Activated CD8-positive, alpha-beta memory T cell treated with anti-CD3 and anti-CD28 coated beads, Interleukin-2, amount 10 ng/mL, durations not matched to agents 7 days and 5 days (primary cell): ENCODE data around the gene FLT1. TPM values are rescaled to one million over a fixed set of nuclear protein-coding genes. Genes with fewer than 3 reads are reported as not detected.

Experiments
- ATAC-seq: fragments of 150-1000 bp; cut with Tn5 transposase; one replicate; pipeline ENCODE4 v1.10.0; 2021; ENCODE audit warnings: moderate library complexity
- CTCF ChIA-PET: fragments of 350-600 bp; sonication (Branson Sonifier 250); formaldehyde crosslinking; loops from one replicate; lab custom pipeline; 2021; ENCODE audit warnings: antibody characterized with exemption; lab: Charles Lee
- DNase-seq: peaks from one replicate; pipeline ENCODE4 v3.0.0-alpha.2; 2020
- H3K27ac Mint-ChIP-seq: one replicate; pipeline ENCODE4 v1.8.0; 2021; ENCODE audit warnings: mild to moderate bottlenecking, mixed read lengths
- H3K27me3 Mint-ChIP-seq: one replicate; pipeline ENCODE4 v1.8.0; 2021; ENCODE audit warnings: mixed read lengths
- H3K36me3 Mint-ChIP-seq: one replicate; pipeline ENCODE4 v1.8.0; 2021; ENCODE audit warnings: mild to moderate bottlenecking, mixed read lengths
- H3K4me1 Mint-ChIP-seq: one replicate; pipeline ENCODE4 v1.8.0; 2021; ENCODE audit warnings: mixed read lengths
- H3K4me3 Mint-ChIP-seq: one replicate; pipeline ENCODE4 v1.8.0; 2021; ENCODE audit warnings: mild to moderate bottlenecking, moderate library complexity, mixed read lengths
- H3K9me3 Mint-ChIP-seq: one replicate; pipeline ENCODE4 v1.8.0; 2022; ENCODE audit warnings: low read depth, mixed read lengths
- total RNA-seq, 2 experiments: library from RNA; stranded (reverse); gene quantifications; one replicate each; pipeline ENCODE4 v1.2.3, GENCODE V29; 2021

The FLT1 gene
- total RNA-seq, 2 experiments from 2014 or later = 0.44 to 1.4 TPM

GRCh38 chr13:28489524-28489931 is 5.4 kb downstream of the FLT1 start:
- no peak for ATAC-seq
- H3K4me3 Mint-ChIP-seq = no peak overlapping the region
- CTCF ChIA-PET = no interaction called here

GRCh38 chr13:28488376-28489005 is 6.4 kb downstream of the FLT1 start:
- CTCF ChIA-PET = no interaction called here
- no peak overlapping the region for H3K27ac Mint-ChIP-seq
- no peak overlapping the region for H3K4me3 Mint-ChIP-seq
- peaks cover 48% of the 10 kb centered on the region for H3K27me3 Mint-ChIP-seq
- DNase-seq (no peak), ATAC-seq (no peak)
- H3K9me3 Mint-ChIP-seq = no peaks in the 10 kb centered on the region
- peaks cover 11% of the 10 kb centered on the region for H3K4me1 Mint-ChIP-seq
- H3K36me3 Mint-ChIP-seq = no peaks in the 10 kb centered on the region

More at GRCh38 chr13:28489524-28489931, 5.4 kb downstream of the FLT1 start:
- no peak overlapping the region for H3K27ac Mint-ChIP-seq
- no peaks in the 10 kb centered on the region for H3K9me3 Mint-ChIP-seq
- H3K4me1 Mint-ChIP-seq = peaks cover 11% of the 10 kb centered on the region
- H3K27me3 Mint-ChIP-seq = peaks cover 48% of the 10 kb centered on the region
- no peak for DNase-seq
- H3K36me3 Mint-ChIP-seq = no peaks in the 10 kb centered on the region

GRCh38 chr13:28485996-28486543 is 8.9 kb downstream of the FLT1 start:
- ATAC-seq (no peak), DNase-seq (no peak)
- Mint-ChIP-seq H3K27ac (no peak overlapping the region), H3K4me1 (no peaks in the 10 kb centered on the region), H3K36me3 (no peaks in the 10 kb centered on the region), H3K4me3 (no peak overlapping the region), H3K27me3 (peaks cover 46% of the 10 kb centered on the region), H3K9me3 (no peaks in the 10 kb centered on the region)
- CTCF ChIA-PET = no interaction called here

- no peak for DNase-seq
Observed at GRCh38 chr13:28485551-28485950, 9.4 kb downstream of the FLT1 start.

GRCh38 chr13:28485097-28485496 is 9.8 kb downstream of the FLT1 start:
- CTCF ChIA-PET = no interaction called here
- H3K9me3 Mint-ChIP-seq = no peaks in the 10 kb centered on the region
- peaks cover 43% of the 10 kb centered on the region for H3K27me3 Mint-ChIP-seq
- H3K27ac Mint-ChIP-seq = no peak overlapping the region
- DNase-seq = no peak
- ATAC-seq = no peak
- no peaks in the 10 kb centered on the region for H3K36me3 Mint-ChIP-seq
- no peak overlapping the region for H3K4me3 Mint-ChIP-seq
- H3K4me1 Mint-ChIP-seq = no peaks in the 10 kb centered on the region

More at GRCh38 chr13:28485551-28485950, 9.4 kb downstream of the FLT1 start:
- Mint-ChIP-seq H3K4me1 (no peaks in the 10 kb centered on the region), H3K9me3 (no peaks in the 10 kb centered on the region), H3K27me3 (peaks cover 45% of the 10 kb centered on the region), H3K27ac (no peak overlapping the region), H3K4me3 (no peak overlapping the region), H3K36me3 (no peaks in the 10 kb centered on the region)
- CTCF ChIA-PET = no interaction called here
- ATAC-seq = no peak

- CTCF ChIA-PET = no interaction called here
- Mint-ChIP-seq H3K9me3 (no peaks in the 10 kb centered on the region), H3K4me3 (no peak overlapping the region), H3K4me1 (no peaks in the 10 kb centered on the region), H3K27ac (no peak overlapping the region), H3K36me3 (no peaks in the 10 kb centered on the region), H3K27me3 (peaks cover 42% of the 10 kb centered on the region)
- DNase-seq (no peak), ATAC-seq (no peak)
Observed at GRCh38 chr13:28483313-28483931, 11.5 kb downstream of the FLT1 start.

GRCh38 chr13:28479005-28479404 is 15.9 kb downstream of the FLT1 start:
- CTCF ChIA-PET = no interaction called here
- H3K9me3 Mint-ChIP-seq = no peaks in the 10 kb centered on the region
- no peaks in the 10 kb centered on the region for H3K4me1 Mint-ChIP-seq
- ATAC-seq = no peak
- no peak for DNase-seq
- H3K36me3 Mint-ChIP-seq = no peaks in the 10 kb centered on the region
- peaks cover 39% of the 10 kb centered on the region for H3K27me3 Mint-ChIP-seq
- H3K27ac Mint-ChIP-seq = no peak overlapping the region
- H3K4me3 Mint-ChIP-seq = no peak overlapping the region

GRCh38 chr13:28478127-28478526 is 16.8 kb downstream of the FLT1 start:
- Mint-ChIP-seq H3K27me3 (peaks cover 32% of the 10 kb centered on the region), H3K27ac (no peak overlapping the region), H3K4me3 (no peak overlapping the region), H3K4me1 (no peaks in the 10 kb centered on the region), H3K9me3 (no peaks in the 10 kb centered on the region), H3K36me3 (no peaks in the 10 kb centered on the region)
- DNase-seq = no peak
- no peak for ATAC-seq
- CTCF ChIA-PET = no interaction called here

- no peak overlapping the region for H3K27ac Mint-ChIP-seq
- H3K9me3 Mint-ChIP-seq = no peaks in the 10 kb centered on the region
- H3K27me3 Mint-ChIP-seq = peaks cover 32% of the 10 kb centered on the region
- H3K36me3 Mint-ChIP-seq = no peaks in the 10 kb centered on the region
- no peaks in the 10 kb centered on the region for H3K4me1 Mint-ChIP-seq
- H3K4me3 Mint-ChIP-seq = no peak overlapping the region
- ATAC-seq = no peak
- no peak for DNase-seq
- CTCF ChIA-PET = no interaction called here
Observed at GRCh38 chr13:28477709-28477973, 17.3 kb downstream of the FLT1 start.

- DNase-seq (no peak), ATAC-seq (no peak)
- H3K9me3 Mint-ChIP-seq = no peaks in the 10 kb centered on the region
- H3K27me3 Mint-ChIP-seq = peaks cover 34% of the 10 kb centered on the region
- CTCF ChIA-PET = no interaction called here
- H3K36me3 Mint-ChIP-seq = no peaks in the 10 kb centered on the region
- no peak overlapping the region for H3K4me3 Mint-ChIP-seq
- H3K27ac Mint-ChIP-seq = no peak overlapping the region
- no peaks in the 10 kb centered on the region for H3K4me1 Mint-ChIP-seq
Observed at GRCh38 chr13:28476919-28477708, 17.8 kb downstream of the FLT1 start.

- H3K27me3 Mint-ChIP-seq = peaks cover 31% of the 10 kb centered on the region
- H3K4me1 Mint-ChIP-seq = no peaks in the 10 kb centered on the region
- DNase-seq (no peak), ATAC-seq (no peak)
- H3K27ac Mint-ChIP-seq = no peak overlapping the region
- no peaks in the 10 kb centered on the region for H3K9me3 Mint-ChIP-seq
- CTCF ChIA-PET = no interaction called here
- H3K36me3 Mint-ChIP-seq = no peaks in the 10 kb centered on the region
- no peak overlapping the region for H3K4me3 Mint-ChIP-seq
Observed at GRCh38 chr13:28475916-28476725, 18.8 kb downstream of the FLT1 start.

- H3K9me3 Mint-ChIP-seq = no peaks in the 10 kb centered on the region
- no peak overlapping the region for H3K27ac Mint-ChIP-seq
- peaks cover 23% of the 10 kb centered on the region for H3K27me3 Mint-ChIP-seq
- H3K36me3 Mint-ChIP-seq = no peaks in the 10 kb centered on the region
- CTCF ChIA-PET = no interaction called here
- no peaks in the 10 kb centered on the region for H3K4me1 Mint-ChIP-seq
- H3K4me3 Mint-ChIP-seq = no peak overlapping the region
- DNase-seq (no peak), ATAC-seq (no peak)
Observed at GRCh38 chr13:28474491-28475134, 20.3 kb downstream of the FLT1 start.

GRCh38 chr13:28473044-28473443 is 21.9 kb downstream of the FLT1 start:
- no peak for ATAC-seq
- CTCF ChIA-PET = no interaction called here

More at GRCh38 chr13:28473044-28473443, 21.9 kb downstream of the FLT1 start:
- Mint-ChIP-seq H3K27ac (no peak overlapping the region), H3K4me3 (no peak overlapping the region), H3K9me3 (no peaks in the 10 kb centered on the region), H3K27me3 (peaks cover 16% of the 10 kb centered on the region), H3K4me1 (no peaks in the 10 kb centered on the region), H3K36me3 (no peaks in the 10 kb centered on the region)
- DNase-seq = no peak
